Stimulated activated CD8-positive, alpha-beta memory T cell treated with anti-CD3 and anti-CD28 coated beads, Interleukin-7, amount 100 ng/mL, for 1 hour (primary cell): ENCODE results near the gene CLIC1.
A peak's percentile ranks its signal among the peaks of the same experiment; 100 is the strongest.

ENCODE experiments used
- DNase-seq, 2 donors: peaks; one replicate each; pipeline ENCODE4 v3.0.0-alpha.2; 2020; ENCODE audit warnings: low read depth in 2 of 2

Gene CLIC1

GRCh38 chr6:31737991-31738979 is 2.0 kb upstream of the CLIC1 start:
- DNase-seq: peak; percentile 39 to 45

GRCh38 chr6:31737315-31737990 is 1.1 kb upstream of the CLIC1 start:
- DNase-seq: no peak

GRCh38 chr6:31736768-31737314 is 511 bp upstream of the CLIC1 start:
- DNase-seq: no peak

GRCh38 chr6:31734821-31735406 is 1.4 kb downstream of the CLIC1 start:
- peak in 1 of 2 donors; percentile 37 for DNase-seq

GRCh38 chr6:31734247-31734820 is 2.0 kb downstream of the CLIC1 start:
- DNase-seq: no peak

GRCh38 chr6:31733734-31734133 is 2.6 kb downstream of the CLIC1 start:
- DNase-seq: no peak

- DNase-seq: no peak
These were observed 4.3 kb downstream of the CLIC1 start for GRCh38 chr6:31732029-31732428.

- DNase-seq: no peak
These were observed 5.7 kb downstream of the CLIC1 start for GRCh38 chr6:31730631-31731086.

GRCh38 chr6:31729979-31730630 is 6.2 kb downstream of the CLIC1 start:
- peak; percentile 42 to 44 for DNase-seq

GRCh38 chr6:31729515-31729978 is 6.8 kb downstream of the CLIC1 start:
- peak; percentile 52 to 70 for DNase-seq

GRCh38 chr6:31728767-31729514 is 7.4 kb downstream of the CLIC1 start, which contains the start of gene DDAH2:
DDAH2 (minus strand) TSS chr6:31729299; CDS start chr6:31729161, 138 bp downstream.
- DNase-seq: no peak

- DNase-seq: no peak
These were observed 8.3 kb downstream of the CLIC1 start for GRCh38 chr6:31727717-31728671.

- DNase-seq: no peak
These were observed 9.2 kb downstream of the CLIC1 start for GRCh38 chr6:31727034-31727716.

- no peak for DNase-seq
These were observed 10.6 kb downstream of the CLIC1 start for GRCh38 chr6:31725502-31726350.

- DNase-seq: no peak
These were observed 12.2 kb downstream of the CLIC1 start for GRCh38 chr6:31723980-31724691.

- no peak for DNase-seq
These were observed 12.9 kb downstream of the CLIC1 start, which contains the start of gene MPIG6B for GRCh38 chr6:31723245-31723979. MPIG6B (plus strand) TSS chr6:31723373; CDS start chr6:31723384, 11 bp downstream.
